Duodenal mucosa (tissue), 2 donors: ENCODE data around the gene KCNQ1.

Experiments
- H3K27ac ChIP-seq: one replicate; pipeline ENCODE4 v1.7.0; 2013; ENCODE audit warnings: low read depth, low read length
- H3K27me3 ChIP-seq, 2 donors: one replicate each; pipeline ENCODE4 v1.7.0; 2013; ENCODE audit warnings: low read length in 2 of 2, control low read depth in 1 of 2; ENCODE audit not compliant: insufficient read depth in 2 of 2, control insufficient read depth in 1 of 2
- H3K36me3 ChIP-seq, 2 donors: one replicate each; pipeline ENCODE4 v1.7.0; 2013; ENCODE audit warnings: low read length in 2 of 2, control low read depth in 1 of 2; ENCODE audit not compliant: insufficient read depth in 2 of 2, control insufficient read depth in 1 of 2
- H3K4me1 ChIP-seq, 2 donors: one replicate each; pipeline ENCODE4 v1.7.0; 2013; ENCODE audit warnings: low read length in 2 of 2, control low read depth in 1 of 2; ENCODE audit not compliant: insufficient read depth in 2 of 2, control insufficient read depth in 1 of 2
- H3K4me3 ChIP-seq, 2 donors: one replicate each; pipeline ENCODE4 v1.7.0; 2013; ENCODE audit warnings: low read length in 2 of 2, low read depth in 1 of 2
- H3K9ac ChIP-seq, 2 donors: one replicate each; pipeline ENCODE4 v1.7.0; 2013; ENCODE audit warnings: low read length in 2 of 2, low read depth in 1 of 2
- H3K9me3 ChIP-seq, 2 donors: one replicate each; pipeline ENCODE4 v1.7.0; 2013; ENCODE audit warnings: low read length in 2 of 2, control low read depth in 1 of 2; ENCODE audit not compliant: control insufficient read depth in 1 of 2

Gene KCNQ1

GRCh38 chr11:2673250-2673610 lies 228.4 kb downstream of the KCNQ1 start:
- H3K27me3 ChIP-seq = no peaks in the 10 kb centered on the region
- H3K27ac ChIP-seq = no peak overlapping the region
- H3K4me1 ChIP-seq = peaks cover 0 to 9% of the 10 kb centered on the region in 2 donors
- H3K36me3 ChIP-seq = peaks cover 0 to 13% of the 10 kb centered on the region in 2 donors
- H3K4me3 ChIP-seq = no peak overlapping the region
- H3K9ac ChIP-seq = no peak overlapping the region
- H3K9me3 ChIP-seq = no peaks in the 10 kb centered on the region

DNA sequence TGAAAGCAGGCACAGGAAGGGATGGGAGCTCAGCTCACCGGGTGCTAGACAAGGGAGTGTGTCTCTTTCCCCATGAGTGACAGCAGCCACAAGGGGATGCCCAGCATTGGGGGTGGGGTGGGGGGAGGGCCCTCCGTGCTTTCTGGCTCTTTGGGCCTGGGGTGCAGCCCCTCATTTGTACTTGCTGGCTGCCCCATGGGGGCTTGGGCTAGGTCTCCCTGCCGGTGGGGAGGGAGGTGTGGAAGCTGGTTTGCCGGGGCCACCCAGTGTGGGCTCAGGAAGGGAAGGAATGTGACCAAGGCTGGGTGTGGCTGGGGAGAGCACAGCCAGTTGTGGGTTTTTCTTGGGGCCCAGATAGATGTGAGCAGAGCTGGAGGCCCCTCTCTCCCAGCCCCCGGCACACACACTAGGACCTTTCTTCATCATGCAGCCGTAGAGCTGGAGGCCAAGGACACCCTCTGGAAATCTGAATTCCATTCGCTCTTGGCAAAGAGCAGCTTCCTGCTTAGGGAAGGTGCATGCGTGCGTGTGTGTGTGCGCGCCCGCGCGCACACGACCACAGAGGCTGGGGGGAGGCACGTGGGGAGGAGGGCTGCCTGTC lies 229.2 kb downstream of the KCNQ1 start:
- no peaks in the 10 kb centered on the region for H3K27me3 ChIP-seq
- peaks cover 0 to 9% of the 10 kb centered on the region in 2 donors for H3K4me1 ChIP-seq
- peaks cover 0 to 17% of the 10 kb centered on the region in 2 donors for H3K36me3 ChIP-seq
- no peak overlapping the region for H3K27ac ChIP-seq
- H3K4me3 ChIP-seq = no peak overlapping the region
- no peaks in the 10 kb centered on the region for H3K9me3 ChIP-seq
- no peak overlapping the region for H3K9ac ChIP-seq

- no peaks in the 10 kb centered on the region for H3K9me3 ChIP-seq
- H3K9ac ChIP-seq = no peak overlapping the region
- no peak overlapping the region for H3K4me3 ChIP-seq
- H3K27ac ChIP-seq = no peak overlapping the region
- H3K27me3 ChIP-seq = no peaks in the 10 kb centered on the region
- H3K36me3 ChIP-seq = peaks cover 0 to 14% of the 10 kb centered on the region in 2 donors
- H3K4me1 ChIP-seq = peaks cover 0 to 9% of the 10 kb centered on the region in 2 donors
Observed at GRCh38 chr11:2674658-2675131, 229.9 kb downstream of the KCNQ1 start.

- Histone ChIP-seq H3K27ac (no peak overlapping the region), H3K27me3 (no peaks in the 10 kb centered on the region)
Observed at GRCh38 chr11:2675540-2675939, 230.7 kb downstream of the KCNQ1 start.

GRCh38 chr11:2677127-2677526 lies 232.3 kb downstream of the KCNQ1 start:
- Histone ChIP-seq H3K9ac (no peak overlapping the region), H3K4me1 (peaks cover 0 to 9% of the 10 kb centered on the region in 2 donors), H3K9me3 (no peaks in the 10 kb centered on the region), H3K27ac (no peak overlapping the region), H3K27me3 (no peaks in the 10 kb centered on the region), H3K4me3 (no peak overlapping the region), H3K36me3 (peaks cover 0 to 8% of the 10 kb centered on the region in 2 donors)

More at GRCh38 chr11:2675540-2675939, 230.7 kb downstream of the KCNQ1 start:
- Histone ChIP-seq H3K9ac (no peak overlapping the region), H3K36me3 (peaks cover 0 to 8% of the 10 kb centered on the region in 2 donors), H3K9me3 (no peaks in the 10 kb centered on the region), H3K4me3 (no peak overlapping the region), H3K4me1 (peaks cover 0 to 9% of the 10 kb centered on the region in 2 donors)

GRCh38 chr11:2678396-2678795 lies 233.6 kb downstream of the KCNQ1 start:
- H3K9ac ChIP-seq = no peak overlapping the region
- peaks cover 0 to 9% of the 10 kb centered on the region in 2 donors for H3K4me1 ChIP-seq
- peaks cover 6 to 10% of the 10 kb centered on the region in 2 donors for H3K36me3 ChIP-seq
- no peak overlapping the region for H3K27ac ChIP-seq
- H3K4me3 ChIP-seq = no peak overlapping the region
- no peaks in the 10 kb centered on the region for H3K9me3 ChIP-seq
- no peaks in the 10 kb centered on the region for H3K27me3 ChIP-seq

- Histone ChIP-seq H3K27me3 (no peaks in the 10 kb centered on the region), H3K36me3 (peaks cover 6 to 10% of the 10 kb centered on the region in 2 donors), H3K4me3 (no peak overlapping the region), H3K9me3 (no peaks in the 10 kb centered on the region), H3K4me1 (peaks cover 0 to 9% of the 10 kb centered on the region in 2 donors), H3K27ac (no peak overlapping the region), H3K9ac (no peak overlapping the region)
Observed at GRCh38 chr11:2679011-2679676, 234.3 kb downstream of the KCNQ1 start.

DNA sequence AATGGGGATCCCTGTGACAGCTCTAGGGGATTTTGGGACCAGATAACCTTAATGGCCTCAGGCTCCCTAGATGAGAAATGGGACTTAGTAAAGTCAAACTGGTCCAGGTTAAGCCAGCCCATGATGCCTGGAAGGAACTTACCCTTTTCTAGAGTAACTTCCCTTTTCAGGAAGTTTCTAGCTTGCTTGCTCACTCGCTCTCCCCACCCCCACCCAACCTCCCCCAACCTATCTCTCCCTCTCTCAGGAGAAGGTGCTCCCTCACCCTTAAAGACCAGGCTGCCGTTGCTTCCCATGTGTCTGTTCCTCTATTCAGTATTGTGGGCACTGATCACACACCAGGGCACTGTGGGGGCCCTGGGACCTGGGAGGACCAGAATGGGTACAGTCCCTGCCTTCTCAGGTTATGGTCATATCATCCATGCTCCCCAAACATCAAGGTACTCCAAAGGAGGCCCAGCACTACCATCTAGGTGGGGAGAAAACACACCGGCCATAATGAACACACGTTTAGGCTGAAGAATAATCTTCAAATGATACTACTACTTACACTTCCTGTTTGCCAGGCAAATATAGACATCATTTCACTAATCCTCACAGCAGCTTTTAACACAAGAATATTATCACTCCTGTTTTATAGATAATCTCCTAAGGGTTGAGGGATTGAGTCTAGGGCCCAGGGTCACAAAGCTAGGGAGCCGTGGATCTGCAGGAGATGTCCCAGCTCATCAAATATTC lies 236.8 kb downstream of the KCNQ1 start:
- H3K9me3 ChIP-seq = no peaks in the 10 kb centered on the region
- H3K27ac ChIP-seq = no peak overlapping the region
- H3K27me3 ChIP-seq = no peaks in the 10 kb centered on the region
- no peak overlapping the region for H3K4me3 ChIP-seq
- H3K9ac ChIP-seq = no peak overlapping the region
- peaks cover 0 to 3% of the 10 kb centered on the region in 2 donors for H3K4me1 ChIP-seq
- peaks cover 10 to 26% of the 10 kb centered on the region in 2 donors for H3K36me3 ChIP-seq

DNA sequence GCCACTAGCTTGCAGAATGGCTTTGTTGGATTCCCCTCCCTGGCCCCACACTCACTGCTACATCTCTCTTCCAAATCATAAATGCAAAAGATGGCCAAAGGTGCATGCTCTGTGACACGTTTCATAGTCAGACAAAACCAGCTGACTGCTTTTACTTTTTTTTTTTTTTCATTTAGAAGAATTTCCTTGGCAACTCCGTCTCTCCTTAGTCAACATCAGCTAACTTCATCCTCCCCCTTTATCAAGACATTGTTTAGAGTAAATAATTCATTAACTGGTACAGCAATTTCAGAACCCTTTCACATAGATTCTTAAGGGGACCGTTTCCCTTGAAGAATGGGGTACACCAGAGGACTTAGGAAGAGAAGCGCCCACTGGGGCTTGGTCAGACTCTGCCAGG lies 239.0 kb downstream of the KCNQ1 start:
- peaks cover 14 to 33% of the 10 kb centered on the region in 2 donors for H3K36me3 ChIP-seq
- H3K9ac ChIP-seq = no peak overlapping the region
- H3K4me1 ChIP-seq = peaks cover 12 to 18% of the 10 kb centered on the region in 2 donors
- H3K27ac ChIP-seq = no peak overlapping the region
- no peaks in the 10 kb centered on the region for H3K9me3 ChIP-seq
- no peak overlapping the region for H3K4me3 ChIP-seq
- no peaks in the 10 kb centered on the region for H3K27me3 ChIP-seq

- H3K9ac ChIP-seq = no peak overlapping the region
- H3K27me3 ChIP-seq = no peaks in the 10 kb centered on the region
- no peaks in the 10 kb centered on the region for H3K9me3 ChIP-seq
Observed at GRCh38 chr11:2684581-2684980, 239.8 kb downstream of the KCNQ1 start.

More at GRCh38 chr11:2684581-2684980, 239.8 kb downstream of the KCNQ1 start:
- H3K4me1 ChIP-seq = peaks cover 19 to 26% of the 10 kb centered on the region in 2 donors
- H3K36me3 ChIP-seq = peaks cover 14 to 32% of the 10 kb centered on the region in 2 donors
- H3K4me3 ChIP-seq = no peak overlapping the region
- no peak overlapping the region for H3K27ac ChIP-seq
